ENCODE data around the gene ADM2.
A peak's percentile ranks its signal among the peaks of the same experiment; 100 is the strongest.
"Not testable (repeated sequence)": the region's sequence is repeated elsewhere in the genome, so short reads cannot be mapped to it uniquely, and the experiment has no call there.

ADM2 gene

GRCh38 chr22:50525858-50526107 is 44.4 kb downstream of the ADM2 start:
- DNase-seq (ENCODE audit: low read depth) = no peak

GRCh38 chr22:50526108-50526833 is 44.9 kb downstream of the ADM2 start:
- no peak for DNase-seq (ENCODE audit: low read depth)

GRCh38 chr22:50526834-50527801 is 45.8 kb downstream of the ADM2 start:
- no peak for DNase-seq (ENCODE audit: low read depth)

- DNase-seq (ENCODE audit: low read depth) = no peak
Measured at GRCh38 chr22:50527921-50528681, 46.8 kb downstream of the ADM2 start.

- DNase-seq (ENCODE audit: low read depth) = no peak
Measured at GRCh38 chr22:50528682-50529415, 47.5 kb downstream of the ADM2 start.

GRCh38 chr22:50529416-50529896 is 48.1 kb downstream of the ADM2 start:
- DNase-seq (ENCODE audit: low read depth) = no peak

GRCh38 chr22:50529897-50530579 is 48.7 kb downstream of the ADM2 start, which contains the start of gene TYMP:
TSS of gene TYMP (minus strand) at chr22:50530012. CDS start at chr22:50529709, 303 bp downstream.
- peak; percentile 62 for DNase-seq (ENCODE audit: low read depth)

GRCh38 chr22:50530580-50530876 is 49.2 kb downstream of the ADM2 start:
- no peak for DNase-seq (ENCODE audit: low read depth)

GRCh38 chr22:50530877-50531545 is 49.7 kb downstream of the ADM2 start:
- DNase-seq (ENCODE audit: low read depth) = peak; percentile 77

- DNase-seq (ENCODE audit: low read depth) = no peak
Measured at GRCh38 chr22:50531546-50531961, 50.2 kb downstream of the ADM2 start.

GRCh38 chr22:50531962-50532674 is 50.8 kb downstream of the ADM2 start:
- DNase-seq (ENCODE audit: low read depth) = peak; percentile 67

- DNase-seq (ENCODE audit: low read depth) = no peak
Measured at GRCh38 chr22:50532824-50533796, 51.8 kb downstream of the ADM2 start.

GRCh38 chr22:50533856-50534711 is 52.7 kb downstream of the ADM2 start:
- not testable (repeated sequence) for DNase-seq (ENCODE audit: low read depth)

GRCh38 chr22:50535113-50535512 is 53.8 kb downstream of the ADM2 start:
- DNase-seq (ENCODE audit: low read depth) = no peak
